Dedifferentiated amniotic fluid mesenchymal stem cell (primary cell): ENCODE measurements around the gene HAPLN1.
"Not testable (repeated sequence)": the region's sequence is repeated elsewhere in the genome, so short reads cannot be mapped to it uniquely, and the experiment has no call there.

Source experiments
- DNase-seq: peaks from one replicate; pipeline ENCODE4 v3.0.0-alpha.2; 2016; ENCODE audit errors: extremely low spot score

HAPLN1 gene

DNA sequence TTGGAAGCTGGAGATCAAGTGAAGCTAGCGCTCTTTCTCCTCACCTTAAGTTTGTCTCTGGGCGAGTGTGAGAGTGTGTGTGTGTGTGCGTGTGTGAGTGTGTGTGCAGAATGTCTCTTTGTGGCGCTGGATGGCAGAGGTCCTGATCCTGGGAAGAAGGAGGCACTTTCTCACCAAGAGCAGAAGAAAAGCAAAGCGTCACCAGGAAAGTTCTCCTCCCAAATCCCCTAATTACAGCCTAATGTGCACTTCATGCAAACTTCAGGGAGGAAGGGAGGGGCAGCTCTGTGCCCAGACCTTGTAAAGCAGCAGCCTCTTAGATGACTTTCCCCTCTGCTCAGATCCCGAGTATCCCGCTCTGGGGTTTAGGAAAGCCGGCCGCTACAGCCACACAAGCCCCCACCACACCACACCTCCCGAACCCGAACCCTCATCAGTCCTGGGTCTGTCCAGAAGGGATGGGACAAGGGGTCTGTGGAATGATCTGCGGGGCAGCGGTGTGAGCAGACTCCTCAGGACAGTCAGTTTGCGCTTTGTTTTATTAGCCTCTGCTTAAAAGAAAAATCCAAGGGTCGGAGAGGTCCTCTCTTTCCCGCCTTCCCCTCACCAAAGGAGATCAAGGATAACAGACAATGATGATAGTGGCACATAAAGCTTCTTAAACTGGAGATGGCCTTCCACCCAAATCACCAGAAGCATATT, at the start of gene HAPLN1:
Gene HAPLN1 (minus strand): TSS at position 20 of the 702 bp plus-strand sequence. CDS start 47,332 bp downstream, outside the sequence.
- DNase-seq, result no peak

- no peak for DNase-seq
Measured at GRCh38 chr5:83767409-83767992, 46.8 kb upstream of the HAPLN1 start.

DNA sequence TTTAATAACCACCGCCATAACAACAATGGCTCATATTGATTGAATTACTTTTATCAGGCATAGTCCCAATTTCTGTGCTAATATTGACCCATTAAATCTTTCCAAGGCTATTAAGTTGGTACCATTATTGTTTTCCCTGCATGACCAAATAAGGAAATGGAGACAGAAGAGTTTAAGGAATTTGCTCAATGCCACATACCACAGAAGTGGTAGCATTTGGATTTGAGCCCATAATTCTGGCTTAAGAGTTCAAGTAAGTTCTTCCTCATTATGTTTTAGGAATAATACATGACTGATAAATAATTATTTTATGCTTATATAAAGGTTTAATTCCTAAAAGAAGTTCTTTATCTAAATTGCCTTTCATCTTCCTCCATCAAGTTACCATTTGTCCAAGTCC, 43.4 kb upstream of the HAPLN1 start:
- DNase-seq, result no peak

DNA sequence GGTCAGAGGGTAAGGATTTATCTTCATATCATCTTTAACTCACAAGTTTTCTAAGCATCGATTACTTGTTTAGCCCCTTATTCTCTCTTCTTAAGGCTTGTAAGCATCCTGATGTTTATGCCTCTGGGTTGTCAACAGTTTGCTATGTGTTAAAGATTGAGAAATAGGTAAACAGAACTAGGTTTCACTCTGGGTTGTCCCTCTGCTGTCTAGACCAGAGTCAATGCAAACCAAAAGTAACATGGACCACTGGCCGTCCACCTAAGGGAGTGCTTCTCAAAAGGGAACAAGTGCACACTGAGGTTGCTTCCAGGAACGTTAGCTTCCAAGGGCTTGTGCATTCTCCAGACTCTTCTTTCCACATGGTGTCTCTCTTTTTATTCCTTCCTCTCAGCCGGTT, 39.9 kb upstream of the HAPLN1 start:
- no peak for DNase-seq

GRCh38 chr5:83752700-83753099, 32.0 kb upstream of the HAPLN1 start:
- DNase-seq, result no peak

GRCh38 chr5:83751201-83751600, 30.5 kb upstream of the HAPLN1 start:
- DNase-seq, result no peak

DNA sequence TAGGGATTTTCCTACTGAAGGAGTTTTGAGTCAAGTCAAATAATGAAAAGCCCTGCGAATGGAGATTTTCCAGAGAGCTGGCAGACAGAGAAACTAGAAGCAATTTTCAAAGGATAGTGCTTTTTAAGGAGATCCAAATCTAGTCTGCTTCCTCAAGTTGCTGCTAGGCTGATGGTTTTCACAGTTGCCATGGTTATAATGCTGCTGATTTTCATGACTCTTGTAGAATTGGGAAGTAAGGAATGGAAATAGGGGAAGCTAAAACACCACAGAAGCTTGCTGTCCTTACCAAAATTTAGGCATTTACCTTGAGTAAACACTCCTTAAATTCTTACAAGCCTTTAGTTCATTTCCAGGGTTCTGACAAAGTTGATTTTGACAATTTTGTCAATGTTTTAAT, 30.1 kb upstream of the HAPLN1 start:
- DNase-seq, result no peak

GRCh38 chr5:83745816-83746215, 25.2 kb upstream of the HAPLN1 start:
- DNase-seq, result no peak

- DNase-seq, result no peak
Measured at GRCh38 chr5:83744821-83745220, 24.2 kb upstream of the HAPLN1 start.

DNA sequence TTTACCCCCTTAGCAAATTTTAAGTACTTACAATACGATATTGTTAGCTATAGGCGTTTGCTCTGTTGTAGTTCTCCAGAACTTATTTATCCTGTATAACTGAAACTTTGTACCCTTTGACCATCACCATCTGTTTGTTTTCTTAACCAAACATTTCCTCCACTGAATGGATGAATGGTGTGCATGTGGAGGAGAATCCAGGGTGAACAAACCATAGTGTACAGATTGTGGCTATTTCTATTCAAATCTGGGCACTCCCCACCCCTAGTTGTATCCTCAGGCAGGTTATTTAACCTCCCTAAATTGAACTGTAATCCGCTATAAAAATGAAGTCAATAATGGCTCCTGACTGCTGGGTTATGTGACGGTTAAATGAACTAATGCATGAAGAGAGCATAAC, 21.4 kb upstream of the HAPLN1 start:
- no peak for DNase-seq

- DNase-seq, result no peak
Measured at GRCh38 chr5:83741571-83741970, 20.9 kb upstream of the HAPLN1 start.

DNA sequence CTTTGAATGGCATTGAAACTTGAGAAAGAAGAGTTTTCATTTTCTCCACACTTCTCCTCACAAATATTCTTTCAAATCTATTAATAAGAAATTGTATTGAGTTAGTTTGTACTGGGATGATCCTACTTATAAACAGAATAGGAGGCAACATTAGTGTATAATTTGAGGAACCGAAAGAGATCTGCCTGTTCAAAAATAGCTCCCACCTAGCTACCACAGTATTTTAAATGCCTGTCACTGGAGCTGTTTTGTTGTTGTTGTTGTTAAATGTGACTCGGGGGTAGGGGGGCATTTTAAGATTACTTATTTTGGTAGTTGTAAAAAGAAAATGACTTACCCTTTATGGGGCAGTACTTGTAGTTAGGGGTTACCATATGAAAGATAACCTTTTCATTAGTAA, 20.1 kb upstream of the HAPLN1 start:
- no peak for DNase-seq

DNA sequence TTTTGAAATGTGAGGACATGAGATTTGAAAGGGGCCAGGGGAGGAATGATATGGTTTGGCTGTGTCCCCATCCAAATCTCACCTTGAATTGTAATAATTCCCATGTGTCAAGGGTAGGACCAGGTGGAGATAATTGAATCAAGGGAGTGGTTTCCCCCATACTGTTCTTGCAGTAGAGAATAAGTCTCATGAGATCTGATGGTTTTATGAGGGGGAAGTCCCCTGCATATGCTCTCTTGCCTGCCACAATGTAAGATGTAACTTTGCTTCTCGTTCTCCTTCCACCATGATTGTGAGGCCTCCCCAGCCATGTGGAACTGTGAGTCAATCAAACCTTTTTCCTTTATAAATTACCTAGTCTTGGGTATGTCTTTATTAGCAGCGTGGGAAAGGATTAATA, 15.5 kb upstream of the HAPLN1 start:
- not testable (repeated sequence) for DNase-seq

GRCh38 chr5:83735058-83735457, 14.4 kb upstream of the HAPLN1 start:
- DNase-seq, result not testable (repeated sequence)

- DNase-seq, result no peak
Measured at GRCh38 chr5:83731638-83732037, 11.0 kb upstream of the HAPLN1 start.

- DNase-seq, result no peak
Measured at GRCh38 chr5:83729362-83729761, 8.7 kb upstream of the HAPLN1 start.

DNA sequence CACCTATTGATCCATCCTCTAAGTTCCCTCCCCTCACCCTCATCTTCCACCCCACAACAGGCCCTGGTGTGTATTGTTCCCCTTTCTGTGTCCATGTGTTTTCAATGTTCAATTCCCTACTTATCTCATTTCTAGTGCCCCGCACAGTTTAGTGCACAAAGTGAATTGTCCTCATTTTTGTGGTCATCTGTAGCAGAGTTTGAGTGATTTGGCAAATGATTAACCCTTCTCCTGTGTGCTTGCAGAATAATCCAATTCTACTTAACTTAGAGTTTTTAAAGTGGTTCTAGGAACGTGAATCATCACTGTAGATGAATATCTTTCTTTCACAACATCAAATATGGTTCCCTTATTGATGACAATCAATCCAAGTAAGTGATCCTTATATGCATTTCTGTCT, 6.3 kb upstream of the HAPLN1 start:
- peak; percentile 29 for DNase-seq

DNA sequence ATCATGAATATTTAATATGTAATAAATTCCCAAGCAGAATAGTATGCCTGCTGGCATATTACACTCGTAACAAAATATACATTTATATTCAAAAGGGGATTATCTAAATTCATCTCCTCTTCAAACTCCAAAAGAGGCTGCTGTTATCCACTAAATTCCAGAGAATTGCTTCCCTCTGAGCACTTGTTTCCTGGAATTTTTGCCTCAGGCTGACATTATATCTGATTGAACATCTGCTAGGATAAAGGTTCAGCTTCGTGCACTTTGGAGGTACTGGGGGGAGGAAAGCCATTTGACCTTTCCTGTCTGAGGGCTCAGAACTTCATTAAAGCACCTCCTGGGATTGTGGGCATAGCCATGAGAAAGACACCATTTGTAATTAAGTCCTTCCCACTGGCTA, 4.3 kb upstream of the HAPLN1 start:
- DNase-seq, result peak; percentile 31

GRCh38 chr5:83724001-83724400, 3.3 kb upstream of the HAPLN1 start:
- DNase-seq, result no peak

- no peak for DNase-seq
Measured at GRCh38 chr5:83723031-83723430, 2.4 kb upstream of the HAPLN1 start.

DNA sequence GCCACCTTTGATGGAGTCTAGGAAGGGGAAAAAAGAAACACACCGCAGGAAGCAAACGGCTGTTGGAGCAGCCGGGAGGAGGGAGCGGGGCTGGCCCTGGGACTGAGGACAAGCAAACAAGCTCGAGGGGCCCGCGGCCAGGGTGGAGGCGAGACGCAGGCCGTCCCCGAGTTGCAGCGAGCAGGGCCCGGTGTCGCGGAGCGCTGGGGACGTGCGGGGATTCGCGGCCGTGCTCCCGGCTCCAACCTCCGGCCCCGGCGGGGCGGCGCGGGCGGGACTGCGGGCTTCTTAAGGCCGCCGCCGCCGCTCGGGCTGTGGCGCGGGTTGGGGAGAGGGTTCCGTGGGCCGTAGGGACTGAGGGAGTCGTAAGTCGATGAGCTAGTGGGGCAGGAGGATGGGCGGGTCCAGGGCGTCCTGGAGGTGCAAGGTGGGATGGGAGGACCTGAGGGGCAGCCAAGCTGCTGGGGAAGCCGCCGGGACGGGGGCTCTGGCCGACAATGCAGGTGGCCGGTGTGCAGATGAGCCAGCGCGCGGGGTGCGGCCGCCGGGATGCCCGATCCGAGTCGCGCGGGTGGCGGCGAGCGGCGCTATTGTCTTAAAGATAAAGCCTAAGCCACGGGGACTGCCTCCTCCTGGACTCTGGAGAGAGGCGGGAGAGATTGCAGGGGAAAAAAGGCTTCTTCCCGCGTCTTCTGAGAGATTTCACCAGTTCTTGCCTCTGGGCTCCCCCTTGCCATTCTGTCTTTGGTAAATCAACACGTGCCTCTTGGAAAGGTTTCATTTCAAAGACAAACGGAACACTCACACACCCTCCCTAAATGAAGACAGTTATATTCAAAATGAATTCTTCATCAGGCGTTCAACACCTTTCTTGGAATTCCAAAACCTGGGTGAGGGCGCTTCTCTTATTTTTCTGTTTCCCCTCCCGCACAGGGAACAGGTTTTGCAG, 1.6 kb upstream of the HAPLN1 start:
- DNase-seq, result peak; percentile 76

DNA sequence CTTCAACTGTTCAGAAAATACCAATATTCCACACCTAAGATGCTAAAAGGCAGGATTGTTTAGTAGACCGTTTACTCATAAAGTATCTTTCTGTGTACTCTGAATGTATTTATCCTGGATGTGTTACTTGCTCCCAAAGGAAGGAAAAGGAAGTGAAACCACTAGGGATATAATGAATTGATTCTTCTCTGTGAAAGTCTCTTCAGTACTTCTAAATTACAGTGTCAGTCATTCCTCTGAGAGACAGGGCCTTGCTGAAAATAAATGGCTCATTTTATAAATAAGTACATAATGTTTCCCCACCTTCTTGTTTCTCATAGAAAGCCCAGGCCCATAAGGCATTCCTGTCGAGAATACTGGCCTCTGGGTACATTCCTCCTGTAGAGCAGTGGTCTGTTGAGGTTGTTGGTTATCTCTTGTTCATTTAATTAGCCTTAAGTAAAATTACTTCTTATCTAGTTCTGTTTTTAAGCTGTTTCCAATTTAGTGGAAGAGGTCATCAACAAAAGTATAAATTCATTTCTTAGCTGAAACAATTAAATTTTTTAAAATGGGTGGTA, 1.6 kb downstream of the HAPLN1 start:
- DNase-seq, result no peak
